ENCODE data around the gene ADARB2.

Gene ADARB2

DNA sequence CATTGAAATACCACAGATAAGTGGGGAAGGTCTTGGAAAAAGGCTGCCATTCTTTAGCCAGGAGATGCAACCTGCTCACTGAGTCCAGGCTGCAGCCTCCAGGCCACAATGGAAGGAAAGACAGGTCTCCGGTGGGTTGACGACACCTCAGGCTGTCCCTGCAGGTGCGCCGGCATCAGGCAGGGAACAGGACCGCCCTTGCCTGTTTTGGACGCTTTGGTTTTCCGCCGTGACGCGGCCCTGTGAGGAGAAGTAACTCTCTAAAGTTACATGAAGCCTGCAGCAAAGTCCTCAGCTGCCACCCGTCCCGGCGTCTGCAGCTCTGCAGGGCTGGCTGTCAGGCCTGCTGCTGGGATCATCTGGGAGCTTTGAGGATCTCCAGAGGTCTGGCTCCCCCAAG lies 534.1 kb downstream of the ADARB2 start:
- CTCF ChIA-PET: no interaction called here
- TF ChIP-seq CTCF (IDR thresholded peaks at IDR 0.05; ENCODE audit: insufficient read depth, low read length, missing control alignments): no peak
- H3K4me3 ChIP-seq (ENCODE audit: low read depth, low read length): no peak overlapping the region
- POLR2A ChIA-PET: no interaction called here
- DNase-seq (ENCODE audit: low read depth, low spot score): no peak

DNA sequence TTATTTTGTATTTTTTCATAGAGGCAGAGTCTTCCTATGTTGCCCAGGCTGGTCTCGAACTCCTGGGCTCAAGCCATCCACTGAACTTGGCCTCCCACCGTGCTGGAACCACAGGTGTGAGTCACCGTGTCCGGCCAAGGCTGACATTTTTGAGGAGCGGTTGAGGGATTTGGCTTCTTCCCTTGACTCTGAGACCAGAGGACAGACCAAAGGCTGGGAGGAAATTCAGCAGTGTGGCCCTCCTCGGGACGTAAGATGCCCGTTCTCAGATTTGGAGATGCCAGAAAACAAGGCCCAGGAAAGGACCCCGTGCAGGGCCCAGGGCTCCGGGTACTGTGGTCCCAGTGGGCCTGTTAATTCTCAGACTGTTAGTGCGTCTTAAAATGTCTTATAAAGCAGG lies 535.0 kb downstream of the ADARB2 start:
- DNase-seq (ENCODE audit: low read depth, low spot score): no peak
- CTCF ChIA-PET: no interaction called here
- no peak for TF ChIP-seq CTCF (IDR thresholded peaks at IDR 0.05; ENCODE audit: insufficient read depth, low read length, missing control alignments)
- H3K4me3 ChIP-seq (ENCODE audit: low read depth, low read length): no peak overlapping the region
- POLR2A ChIA-PET: no interaction called here

GRCh38 chr10:1200866-1201807 lies 536.2 kb downstream of the ADARB2 start:
- TF ChIP-seq CTCF (IDR thresholded peaks at IDR 0.05; ENCODE audit: insufficient read depth, low read length, missing control alignments): no peak
- ChIA-PET CTCF (no interaction called here), POLR2A (no interaction called here)
- DNase-seq (ENCODE audit: low read depth, low spot score): no peak
- H3K4me3 ChIP-seq (ENCODE audit: low read depth, low read length): no peak overlapping the region

- TF ChIP-seq CTCF (IDR thresholded peaks at IDR 0.05; ENCODE audit: insufficient read depth, low read length, missing control alignments): no peak
- no peak overlapping the region for H3K4me3 ChIP-seq (ENCODE audit: low read depth, low read length)
- POLR2A ChIA-PET: no interaction called here
- CTCF ChIA-PET: no interaction called here
- no peak for DNase-seq (ENCODE audit: low read depth, low spot score)
These were observed 537.2 kb downstream of the ADARB2 start for GRCh38 chr10:1199897-1200721.

- ChIA-PET POLR2A (no interaction called here), CTCF (no interaction called here)
- no peak for TF ChIP-seq CTCF (IDR thresholded peaks at IDR 0.05; ENCODE audit: insufficient read depth, low read length, missing control alignments)
- no peak for DNase-seq (ENCODE audit: low read depth, low spot score)
- H3K4me3 ChIP-seq (ENCODE audit: low read depth, low read length): no peak overlapping the region
These were observed 538.0 kb downstream of the ADARB2 start for GRCh38 chr10:1199345-1199673.

All from AG04449 (cell line).